Glomerular endothelial cell (primary cell): ENCODE data around the gene BICDL1. TPM values are rescaled to one million over a fixed set of nuclear protein-coding genes. Genes with fewer than 3 reads are reported as not detected.
"Not testable (repeated sequence)": the region's sequence is repeated elsewhere in the genome, so short reads cannot be mapped to it uniquely, and the experiment has no call there.

Experiments used
- DNase-seq: peaks from one replicate; pipeline ENCODE4 v3.0.0-alpha.2; 2011; ENCODE audit warnings: low read depth, low spot score; ENCODE audit errors: extremely low read depth
- total RNA-seq: library from RNA; depleted of rRNA; stranded (reverse); fragments of >200 nt; gene quantifications from 2 replicates; pipeline ENCODE4 v1.2.3, GENCODE V29; 2015

BICDL1 gene
- total RNA-seq, result 0.70 TPM in 1 of 2 replicates, not detected in the other

DNA sequence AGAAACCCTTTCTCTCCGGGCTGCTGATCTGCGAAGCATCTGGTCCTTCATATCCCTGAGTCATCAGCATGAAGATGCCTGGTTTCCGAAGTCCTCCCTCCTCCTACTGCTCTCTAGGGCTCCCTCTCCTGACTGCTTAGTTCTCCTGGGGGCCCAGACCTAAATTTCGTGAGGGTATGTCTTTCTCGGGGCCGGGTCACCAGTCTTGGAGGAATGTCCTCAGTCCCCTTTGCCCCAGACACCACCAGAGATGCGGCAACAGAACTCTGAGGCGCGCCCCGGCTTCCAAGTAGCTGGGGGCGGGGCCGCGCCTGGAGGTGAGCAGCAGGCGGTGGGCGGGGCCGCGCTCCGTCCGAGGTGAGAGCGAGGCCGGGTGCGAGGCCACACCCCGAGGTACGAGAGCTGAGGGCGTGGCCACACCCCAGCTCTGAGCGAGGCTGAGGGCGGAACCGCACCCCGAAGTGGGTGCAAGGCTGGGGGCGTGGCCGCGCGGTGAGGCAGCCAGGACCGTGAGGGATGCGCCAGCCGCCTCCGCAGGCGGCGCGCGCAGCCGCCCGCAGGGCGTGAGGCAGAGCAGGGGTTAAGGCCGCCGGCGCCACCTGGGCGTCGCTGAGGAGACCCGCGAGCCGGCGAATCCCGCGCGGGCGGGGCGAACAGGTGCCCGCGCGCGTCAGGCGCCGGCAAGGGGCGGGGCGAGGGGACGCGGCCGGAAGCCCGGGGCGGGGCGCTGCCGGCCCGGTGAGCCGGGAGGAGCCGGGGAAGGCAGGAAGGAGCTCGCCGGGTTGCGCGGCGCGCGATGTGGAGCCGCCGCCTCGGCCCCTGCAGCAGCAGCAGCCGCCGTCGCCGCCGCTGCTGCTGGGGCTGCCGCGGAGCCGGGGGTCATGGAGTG lies at the start of gene BICDL1:
Gene BICDL1 (plus strand): TSS at position 765 of the 889 bp plus-strand sequence. CDS start 633 bp downstream, outside the sequence.
- no peak for DNase-seq

GRCh38 chr12:119940897-119941296 lies 48.1 kb upstream of the BICDL1 start:
- DNase-seq, result peak; percentile 34

- DNase-seq, result no peak
These were observed 46.6 kb upstream of the BICDL1 start for GRCh38 chr12:119942386-119942785.

DNA sequence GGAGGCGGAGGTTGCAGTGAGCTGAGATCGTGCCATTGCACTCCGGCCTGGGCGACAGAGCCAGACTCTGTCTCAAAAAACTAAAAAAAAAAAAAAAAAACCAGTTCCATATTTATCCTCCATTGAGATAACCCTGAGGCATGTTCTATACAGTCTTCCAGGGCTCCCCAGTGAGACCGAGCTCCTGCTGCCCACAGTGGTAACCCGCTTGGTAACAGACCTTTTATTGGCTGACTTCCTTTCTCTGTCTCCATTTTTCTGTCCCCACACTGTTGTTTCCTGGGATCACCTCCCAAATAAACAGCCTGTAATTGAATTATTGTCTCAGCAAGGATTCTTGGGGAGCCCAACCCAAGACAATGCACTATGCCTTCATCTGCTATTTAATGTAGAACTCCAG lies 42.8 kb upstream of the BICDL1 start:
- DNase-seq, result no peak

DNA sequence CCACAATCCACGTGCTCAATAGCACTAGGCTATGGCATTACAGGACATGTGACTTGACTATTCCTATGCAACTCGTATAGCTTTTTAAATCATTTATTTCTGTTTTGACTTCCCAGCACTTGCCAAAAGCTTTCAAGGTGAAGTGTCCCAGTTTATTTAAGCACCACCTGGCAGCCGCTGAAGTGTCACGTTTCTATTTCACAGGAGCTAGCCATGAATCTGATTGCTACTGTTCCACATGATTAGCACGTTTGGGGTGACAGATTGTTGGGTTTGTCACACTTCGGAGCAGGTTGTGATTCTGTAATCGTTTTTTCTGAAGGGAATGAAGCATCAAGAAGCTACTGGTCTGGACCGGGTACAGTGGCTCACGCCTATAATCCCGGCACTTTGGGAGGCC lies 39.9 kb upstream of the BICDL1 start:
- DNase-seq, result no peak

GRCh38 chr12:119949594-119949993 lies 39.4 kb upstream of the BICDL1 start:
- DNase-seq, result no peak

DNA sequence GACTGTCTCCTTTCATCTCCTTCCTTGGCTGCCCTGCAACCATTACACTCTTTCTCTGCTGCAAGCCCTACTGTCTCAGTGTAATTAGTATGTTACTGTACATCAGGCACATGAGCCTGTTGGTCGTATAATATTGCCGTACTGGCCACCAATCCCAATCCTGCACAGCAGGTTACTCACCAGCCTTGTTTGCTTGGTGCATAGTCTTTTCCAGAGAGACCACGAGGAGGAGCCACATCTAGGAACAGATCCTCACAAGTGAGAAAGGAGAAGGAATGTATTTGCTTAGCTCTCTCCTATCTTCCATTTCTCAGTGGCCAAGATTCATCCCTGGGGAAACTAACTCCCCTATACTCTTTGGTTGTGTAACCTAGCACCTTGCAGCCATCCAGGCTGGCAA lies 33.0 kb upstream of the BICDL1 start:
- no peak for DNase-seq

DNA sequence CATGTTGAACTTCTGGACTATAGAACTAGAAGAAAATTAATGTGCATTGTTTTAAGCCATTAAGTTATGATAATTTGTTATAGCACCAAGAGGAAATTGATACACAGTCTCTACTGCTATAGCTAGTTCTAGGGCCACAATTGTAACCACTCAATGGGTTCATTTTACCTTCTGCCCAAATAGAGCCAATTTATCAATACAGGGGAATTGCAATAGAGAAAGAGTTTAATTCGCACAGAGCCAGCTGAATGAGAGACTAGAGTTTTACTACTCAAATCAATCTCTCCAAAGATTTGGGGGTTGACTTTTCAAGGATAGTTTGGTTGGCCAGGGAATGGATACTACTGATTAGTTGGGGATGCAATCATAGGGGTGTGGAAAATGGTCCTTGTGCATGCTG lies 31.9 kb upstream of the BICDL1 start:
- DNase-seq, result no peak

DNA sequence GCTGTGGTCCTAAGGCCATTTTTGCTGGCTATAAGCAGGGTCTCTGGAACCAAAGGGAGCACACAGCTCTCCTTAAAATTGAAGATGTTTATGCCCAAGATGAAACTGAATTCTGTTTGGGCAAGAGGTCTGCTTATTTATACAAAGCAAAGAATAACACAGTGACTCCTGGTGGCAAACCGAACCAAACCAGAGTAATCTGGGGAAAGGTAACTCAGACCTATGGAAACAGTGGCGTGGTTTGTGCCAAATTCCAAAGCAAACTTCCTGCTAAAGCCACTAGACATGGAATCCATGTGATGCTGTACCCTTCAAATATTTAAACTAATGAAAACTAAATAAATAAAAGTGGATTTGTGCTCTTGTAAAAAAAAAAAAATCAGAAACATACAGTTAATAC lies 29.6 kb upstream of the BICDL1 start:
- no peak for DNase-seq

- no peak for DNase-seq
These were observed 24.9 kb upstream of the BICDL1 start for GRCh38 chr12:119964123-119964522.

- no peak for DNase-seq
These were observed 24.1 kb upstream of the BICDL1 start for GRCh38 chr12:119964929-119965328.

- no peak for DNase-seq
These were observed 8.8 kb upstream of the BICDL1 start for GRCh38 chr12:119980242-119980641.

- DNase-seq, result not testable (repeated sequence)
These were observed 8.3 kb upstream of the BICDL1 start for GRCh38 chr12:119980702-119981101.

DNA sequence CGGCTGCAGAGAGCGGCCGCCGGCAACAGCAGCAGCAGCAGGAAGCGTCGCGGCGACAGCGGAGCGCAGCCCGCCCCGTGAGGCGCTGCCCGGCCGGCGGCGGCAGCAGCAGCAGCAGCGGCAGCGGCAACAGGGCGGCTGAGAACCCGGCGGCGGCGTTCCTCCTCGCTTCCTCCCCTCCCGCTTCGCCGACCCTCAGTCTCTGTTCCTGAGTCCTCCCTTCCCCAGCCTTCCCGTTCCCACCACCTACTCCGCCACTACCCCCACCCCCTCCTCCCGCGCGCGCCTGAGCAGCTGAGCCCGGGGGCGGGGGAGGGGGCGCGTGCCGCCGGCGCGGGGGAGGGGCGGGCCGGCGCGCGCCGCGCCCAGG lies 310 bp downstream of the BICDL1 start:
- no peak for DNase-seq

- no peak for DNase-seq
These were observed 820 bp downstream of the BICDL1 start for GRCh38 chr12:119989731-119990381.

DNA sequence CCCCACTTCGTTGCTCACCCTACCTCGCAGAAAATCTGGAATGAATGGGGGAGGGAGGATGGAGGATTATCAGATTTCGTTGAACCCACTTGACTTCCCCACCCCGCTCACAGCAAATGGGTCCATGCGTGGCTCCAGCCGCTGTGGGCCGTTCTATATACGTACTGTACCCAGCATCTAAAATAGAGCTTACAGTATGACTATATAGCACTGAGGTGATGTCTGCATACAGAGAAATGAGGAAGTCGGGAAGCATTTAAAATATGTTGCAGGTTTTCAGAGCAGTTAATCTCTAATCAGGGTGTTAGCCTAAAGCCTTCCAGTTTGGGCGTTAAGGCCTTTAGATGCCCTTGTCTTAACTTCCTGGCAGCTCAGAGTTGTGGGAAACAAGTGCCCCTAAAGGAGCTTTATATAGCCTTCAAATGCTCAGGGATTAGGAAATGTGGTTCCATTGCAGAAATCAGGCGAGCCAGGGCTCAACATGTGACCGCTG lies 1.4 kb downstream of the BICDL1 start:
- DNase-seq, result no peak

DNA sequence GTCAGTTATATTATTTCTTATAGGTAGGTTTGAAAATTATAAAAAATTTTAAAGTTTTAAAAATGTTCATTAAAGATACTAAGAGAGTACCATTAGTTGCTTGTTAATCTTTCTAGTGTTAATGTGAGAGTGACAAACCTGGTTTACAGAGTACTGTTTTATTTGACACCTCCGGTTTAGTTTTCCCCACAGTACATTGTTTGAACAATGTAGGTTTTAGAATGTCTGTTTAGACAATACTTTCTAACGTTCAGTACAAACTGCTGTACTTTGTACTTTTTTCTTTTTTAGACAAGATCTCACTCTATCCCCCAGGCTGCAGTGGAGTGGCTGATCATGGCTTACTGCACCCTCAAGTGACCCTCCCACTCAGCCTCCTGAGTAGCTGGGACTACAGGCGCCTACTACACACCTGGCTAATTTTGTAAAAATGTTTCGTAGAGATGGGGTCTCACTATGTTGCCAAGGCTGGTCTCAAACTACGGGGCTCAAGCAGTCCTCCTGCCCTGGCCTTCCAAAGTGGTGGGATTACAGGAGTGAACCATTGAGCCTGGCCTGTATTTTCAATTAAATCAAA lies 3.2 kb downstream of the BICDL1 start:
- DNase-seq, result no peak

DNA sequence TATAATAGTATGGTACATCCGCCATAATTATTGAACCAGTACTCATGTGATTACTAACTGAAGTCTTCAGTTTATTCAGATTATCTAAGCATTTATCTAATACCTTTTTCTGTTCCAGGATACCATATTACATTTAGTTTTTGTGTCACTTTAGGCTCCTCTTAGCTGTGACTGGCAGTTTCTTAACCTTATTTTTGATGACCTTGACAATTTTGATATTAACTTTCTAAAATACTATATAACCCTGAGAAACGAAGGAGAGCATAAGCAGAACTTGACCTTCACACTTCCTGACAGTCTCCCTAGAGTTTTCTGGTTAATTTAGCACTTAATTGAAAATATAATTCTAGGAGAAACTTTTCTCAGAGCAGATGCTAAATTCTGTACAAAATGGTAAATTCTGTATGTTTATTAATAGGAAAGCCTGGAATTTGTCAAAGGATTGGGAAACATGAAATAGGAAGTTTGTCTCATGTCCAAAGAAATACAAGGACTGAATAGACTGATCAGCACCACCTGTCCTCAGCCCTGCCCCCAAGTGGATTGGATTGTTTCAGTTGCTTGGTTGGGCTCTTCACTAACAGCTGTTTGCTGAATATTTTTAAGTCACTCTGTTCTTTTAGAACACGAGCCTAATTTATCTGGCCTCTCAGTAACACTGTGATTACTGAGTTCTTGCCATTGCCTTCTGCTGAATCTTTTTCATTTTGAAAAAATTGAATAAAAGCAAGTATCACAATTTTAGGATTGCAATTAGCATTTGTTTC lies 6.0 kb downstream of the BICDL1 start:
- no peak for DNase-seq

- no peak for DNase-seq
These were observed 7.4 kb downstream of the BICDL1 start for GRCh38 chr12:119996417-119996816.

DNA sequence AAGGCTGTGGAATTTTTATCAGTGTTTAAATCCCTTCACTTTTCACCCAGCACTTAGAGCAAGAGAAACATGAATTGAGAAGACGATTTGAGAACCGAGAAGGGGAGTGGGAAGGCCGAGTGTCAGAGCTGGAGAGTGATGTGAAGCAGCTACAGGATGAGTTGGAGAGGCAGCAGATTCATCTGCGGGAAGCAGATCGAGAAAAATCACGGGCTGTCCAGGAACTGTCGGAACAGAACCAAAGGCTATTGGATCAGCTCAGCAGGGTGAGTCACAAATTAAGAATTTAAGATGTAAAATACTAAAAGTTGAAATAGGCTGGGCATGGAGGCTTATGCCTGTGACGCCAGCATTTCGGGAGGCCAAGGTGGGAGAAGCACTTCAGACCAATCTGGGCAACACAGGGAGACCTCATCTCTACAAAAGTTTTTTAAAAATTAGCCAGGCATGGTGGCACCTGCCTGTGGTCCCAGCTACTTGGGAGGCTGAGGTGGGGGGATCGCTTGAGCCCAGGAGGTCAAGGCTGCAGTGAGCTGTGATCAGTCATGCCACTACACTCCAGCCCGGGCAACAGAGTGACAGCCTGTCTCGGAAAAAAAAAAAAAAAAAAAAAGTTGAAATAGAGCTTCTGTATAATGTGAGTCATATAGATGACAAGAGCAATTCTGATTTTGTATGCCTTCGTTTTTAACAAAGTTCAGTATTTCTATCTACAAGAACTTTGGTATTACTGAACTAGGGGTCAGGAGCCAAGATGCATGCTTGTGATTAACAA lies 9.6 kb downstream of the BICDL1 start:
- no peak for DNase-seq
